KOPT-K1 (cell line): ENCODE results near the gene NAT8L.

Source experiments
- H3K27ac ChIP-seq: fragments of 200-600 bp; sonication (generic); 2 replicates; pipeline ENCODE4 v1.5.1; 2016; ENCODE audit warnings: antibody characterized with exemption, mild to moderate bottlenecking, low read depth, low read length; ENCODE audit not compliant: poor library complexity, severe bottlenecking
- H3K36me3 ChIP-seq: fragments of 200-600 bp; sonication (generic); 2 replicates; pipeline ENCODE4 v1.5.1; 2017; ENCODE audit warnings: antibody characterized with exemption, mild to moderate bottlenecking, low read length, moderate library complexity; ENCODE audit not compliant: insufficient read depth
- H3K9me3 ChIP-seq: fragments of 200-600 bp; sonication (generic); 2 replicates; pipeline ENCODE4 v1.5.1; 2017; ENCODE audit warnings: antibody characterized with exemption, low read length, mild to moderate bottlenecking; ENCODE audit not compliant: insufficient read depth, poor library complexity, severe bottlenecking

NAT8L gene

DNA sequence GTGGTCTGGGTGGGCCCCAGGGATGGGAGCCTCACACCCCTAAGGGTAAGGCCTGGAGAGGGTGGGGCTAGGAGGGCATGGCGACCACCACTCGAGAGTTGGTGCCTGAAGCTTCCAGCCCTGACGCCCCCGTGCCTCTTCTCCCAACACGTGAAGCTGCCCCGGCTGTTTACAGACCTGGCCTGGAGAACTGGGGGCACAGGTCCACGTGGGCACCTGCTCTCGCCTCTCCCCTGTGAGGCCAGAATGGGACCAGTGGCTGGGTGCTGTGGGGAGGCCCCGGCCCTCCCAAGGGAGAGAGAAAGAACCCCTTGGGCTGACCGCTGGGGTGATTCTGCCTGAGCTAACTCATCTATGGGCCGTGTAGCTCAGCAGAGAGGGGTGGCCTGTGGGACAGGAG lies 15.5 kb downstream of the NAT8L start:
- Histone ChIP-seq H3K9me3 (no peaks in the 10 kb centered on the region), H3K36me3 (no peaks in the 10 kb centered on the region), H3K27ac (no peak overlapping the region)

GRCh38 chr4:2075171-2075986 lies 16.3 kb downstream of the NAT8L start:
- Histone ChIP-seq H3K36me3 (no peaks in the 10 kb centered on the region), H3K27ac (no peak overlapping the region), H3K9me3 (no peaks in the 10 kb centered on the region)

GRCh38 chr4:2075987-2076907 lies 17.1 kb downstream of the NAT8L start:
- H3K9me3 ChIP-seq: no peaks in the 10 kb centered on the region
- H3K27ac ChIP-seq: no peak overlapping the region
- H3K36me3 ChIP-seq: no peaks in the 10 kb centered on the region

GRCh38 chr4:2076908-2077536 lies 17.9 kb downstream of the NAT8L start:
- no peaks in the 10 kb centered on the region for H3K36me3 ChIP-seq
- H3K9me3 ChIP-seq: no peaks in the 10 kb centered on the region

GRCh38 chr4:2077537-2078460 lies 18.7 kb downstream of the NAT8L start:
- Histone ChIP-seq H3K36me3 (no peaks in the 10 kb centered on the region), H3K27ac (no peak overlapping the region), H3K9me3 (no peaks in the 10 kb centered on the region)

More at GRCh38 chr4:2076908-2077536, 17.9 kb downstream of the NAT8L start:
- no peak overlapping the region for H3K27ac ChIP-seq

GRCh38 chr4:2078584-2078983 lies 19.5 kb downstream of the NAT8L start:
- Histone ChIP-seq H3K9me3 (no peaks in the 10 kb centered on the region), H3K36me3 (no peaks in the 10 kb centered on the region)

GRCh38 chr4:2079006-2079405 lies 19.9 kb downstream of the NAT8L start:
- no peaks in the 10 kb centered on the region for H3K36me3 ChIP-seq
- H3K9me3 ChIP-seq: no peaks in the 10 kb centered on the region
- H3K27ac ChIP-seq: no peak overlapping the region

More at GRCh38 chr4:2078584-2078983, 19.5 kb downstream of the NAT8L start:
- no peak overlapping the region for H3K27ac ChIP-seq

DNA sequence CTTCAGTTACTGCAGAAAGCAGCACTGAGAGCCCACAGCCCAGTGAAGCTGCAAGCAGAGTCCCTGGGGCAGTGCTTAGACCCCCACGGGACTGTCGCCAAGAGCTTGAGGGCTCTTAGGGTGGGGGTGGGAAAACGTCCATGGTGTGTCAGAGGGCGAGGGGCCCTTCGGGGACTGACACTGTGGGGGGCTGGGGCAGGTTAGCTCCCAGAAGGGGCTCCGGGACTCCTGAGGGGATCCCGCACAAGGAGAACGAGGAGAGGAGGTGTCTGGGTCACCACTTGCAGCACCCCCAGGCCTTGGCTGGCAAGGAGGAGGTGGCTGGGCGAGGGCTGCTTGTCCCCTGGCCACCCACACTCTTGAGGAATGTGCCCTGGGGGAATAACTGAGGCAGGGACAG lies 20.8 kb downstream of the NAT8L start:
- Histone ChIP-seq H3K9me3 (no peaks in the 10 kb centered on the region), H3K36me3 (no peaks in the 10 kb centered on the region), H3K27ac (no peak overlapping the region)

DNA sequence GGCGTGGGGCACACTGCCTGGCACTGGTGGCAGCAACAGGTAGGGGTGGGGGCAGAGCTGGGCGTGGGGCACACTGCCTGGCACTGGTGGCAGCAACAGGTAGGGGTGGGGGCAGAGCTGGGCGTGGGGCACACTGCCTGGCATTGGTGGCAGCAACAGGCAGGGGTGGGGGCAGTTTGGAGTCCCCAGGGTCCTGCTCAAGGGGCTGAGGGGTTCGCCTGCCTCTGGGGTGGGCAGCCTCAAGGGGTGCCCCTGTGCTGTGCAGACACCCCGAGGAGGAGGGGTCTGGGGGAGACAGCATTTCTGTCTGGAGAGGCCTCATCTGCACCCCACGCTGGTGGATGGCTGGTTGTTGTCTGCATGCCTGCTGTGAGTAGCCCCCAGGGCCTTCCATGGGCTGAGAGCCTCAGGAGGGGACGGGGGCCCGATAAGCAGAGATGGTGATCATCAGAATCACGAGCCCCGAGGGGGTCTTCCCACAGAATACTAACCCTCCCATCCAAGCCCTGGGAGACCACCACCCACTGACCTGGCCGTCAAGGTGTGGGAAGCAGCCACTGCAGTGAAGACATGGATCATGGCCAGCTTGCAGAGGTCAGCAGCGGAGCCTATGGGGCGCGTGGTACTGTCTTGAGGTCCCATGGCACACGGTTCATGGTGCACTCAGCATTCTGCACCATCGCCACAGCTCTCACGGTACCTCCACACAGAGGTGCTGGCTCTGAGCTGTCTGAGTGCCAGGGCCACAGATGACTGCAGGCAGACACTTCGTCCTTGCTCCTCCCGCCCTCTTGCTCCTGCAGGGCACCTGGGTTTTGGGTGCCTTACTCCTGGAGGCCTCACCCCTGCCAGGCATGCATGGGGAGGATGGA lies 21.5 kb downstream of the NAT8L start:
- Histone ChIP-seq H3K9me3 (no peaks in the 10 kb centered on the region), H3K36me3 (no peaks in the 10 kb centered on the region), H3K27ac (no peak overlapping the region)

DNA sequence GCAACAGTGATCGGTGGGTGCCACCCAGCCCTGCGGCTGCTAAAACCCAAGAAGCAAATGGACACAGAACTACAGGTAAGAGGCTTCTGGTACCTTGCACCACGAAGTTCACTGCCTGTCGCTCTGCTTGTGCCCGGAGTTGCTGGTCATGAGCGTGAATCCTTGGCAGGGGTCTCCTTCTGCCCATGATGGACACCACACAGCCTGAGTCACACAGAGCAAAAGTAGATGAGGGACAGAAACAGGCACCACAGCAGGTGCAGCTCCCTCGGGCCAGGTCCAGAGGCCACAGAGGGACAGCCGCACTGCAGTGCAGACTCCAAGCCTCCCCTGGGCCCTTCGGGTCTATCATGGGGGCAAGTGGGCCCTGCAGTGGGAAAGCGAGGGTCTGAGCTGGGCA lies 22.4 kb downstream of the NAT8L start:
- Histone ChIP-seq H3K9me3 (no peaks in the 10 kb centered on the region), H3K36me3 (no peaks in the 10 kb centered on the region)

DNA sequence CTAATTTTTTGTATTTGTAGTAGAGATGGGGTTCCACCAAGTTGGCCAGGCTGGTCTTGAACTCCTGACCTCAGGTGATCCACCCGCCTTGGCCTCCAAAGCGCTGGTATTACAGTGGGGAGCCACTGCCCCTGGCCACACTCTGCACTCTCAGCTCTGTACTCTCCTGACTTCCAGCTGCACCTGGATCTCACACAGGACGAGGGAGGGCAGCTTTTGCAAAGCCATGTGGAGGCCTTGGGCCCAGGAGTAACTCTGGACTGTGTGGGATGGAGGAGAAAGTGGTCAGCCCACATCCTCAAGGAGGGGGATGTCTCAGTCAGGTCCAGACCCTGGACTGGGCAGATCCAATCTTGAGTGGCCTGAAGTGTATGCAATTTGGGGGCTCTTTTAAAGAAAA lies 23.0 kb downstream of the NAT8L start:
- Histone ChIP-seq H3K36me3 (no peaks in the 10 kb centered on the region), H3K9me3 (no peaks in the 10 kb centered on the region), H3K27ac (no peak overlapping the region)

More for the DNA sequence above, 22.4 kb downstream of the NAT8L start:
- no peak overlapping the region for H3K27ac ChIP-seq

- H3K36me3 ChIP-seq: no peaks in the 10 kb centered on the region
- no peaks in the 10 kb centered on the region for H3K9me3 ChIP-seq
- no peak overlapping the region for H3K27ac ChIP-seq
These were observed 23.5 kb downstream of the NAT8L start for GRCh38 chr4:2082627-2083026.

DNA sequence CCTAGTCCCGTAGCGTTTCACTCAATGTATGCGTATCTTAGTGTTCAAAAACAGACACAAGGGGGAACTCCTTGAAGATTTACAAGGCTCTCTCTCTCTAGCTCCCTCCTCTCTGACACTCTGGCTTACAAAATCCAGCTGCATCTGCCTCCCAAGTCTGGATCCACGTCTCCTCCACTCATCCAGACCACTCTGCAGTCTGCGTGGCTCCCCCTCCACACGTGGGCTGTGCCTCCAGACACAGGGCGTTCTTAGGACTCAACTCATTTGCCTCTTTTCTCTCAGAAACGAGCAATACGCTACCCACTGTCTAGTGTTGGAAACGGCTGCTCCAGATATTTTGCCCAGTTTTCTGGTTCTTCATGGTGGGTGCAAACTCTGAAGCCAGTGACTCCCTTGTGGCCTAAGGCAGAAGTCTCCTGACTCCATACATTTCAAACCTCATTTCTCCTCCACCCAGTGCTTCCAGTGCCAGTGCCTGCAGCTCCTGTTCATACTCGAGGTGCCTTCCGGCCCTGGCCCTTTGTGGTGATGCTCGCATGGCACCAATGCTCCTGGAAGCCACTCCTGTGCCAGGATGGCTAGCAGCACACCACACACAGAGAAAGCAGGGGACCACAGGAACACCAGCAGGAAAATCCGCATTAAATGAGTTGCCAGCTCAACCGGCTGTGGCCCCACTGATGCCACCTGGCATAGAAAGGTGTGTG lies 24.1 kb downstream of the NAT8L start:
- Histone ChIP-seq H3K27ac (no peak overlapping the region), H3K9me3 (no peaks in the 10 kb centered on the region), H3K36me3 (no peaks in the 10 kb centered on the region)
